GM12873 (cell line): ENCODE measurements around the gene NDUFS1.

Experiments
- CTCF ChIP-seq: IDR thresholded peaks from 2 replicates; pipeline ENCODE4 v1.5.1; 2012; ENCODE audit warnings: low read depth, mild to moderate bottlenecking, moderate library complexity, low read length, control low read depth; ENCODE audit not compliant: insufficient read depth; ENCODE audit errors: missing control alignments

Gene NDUFS1

DNA sequence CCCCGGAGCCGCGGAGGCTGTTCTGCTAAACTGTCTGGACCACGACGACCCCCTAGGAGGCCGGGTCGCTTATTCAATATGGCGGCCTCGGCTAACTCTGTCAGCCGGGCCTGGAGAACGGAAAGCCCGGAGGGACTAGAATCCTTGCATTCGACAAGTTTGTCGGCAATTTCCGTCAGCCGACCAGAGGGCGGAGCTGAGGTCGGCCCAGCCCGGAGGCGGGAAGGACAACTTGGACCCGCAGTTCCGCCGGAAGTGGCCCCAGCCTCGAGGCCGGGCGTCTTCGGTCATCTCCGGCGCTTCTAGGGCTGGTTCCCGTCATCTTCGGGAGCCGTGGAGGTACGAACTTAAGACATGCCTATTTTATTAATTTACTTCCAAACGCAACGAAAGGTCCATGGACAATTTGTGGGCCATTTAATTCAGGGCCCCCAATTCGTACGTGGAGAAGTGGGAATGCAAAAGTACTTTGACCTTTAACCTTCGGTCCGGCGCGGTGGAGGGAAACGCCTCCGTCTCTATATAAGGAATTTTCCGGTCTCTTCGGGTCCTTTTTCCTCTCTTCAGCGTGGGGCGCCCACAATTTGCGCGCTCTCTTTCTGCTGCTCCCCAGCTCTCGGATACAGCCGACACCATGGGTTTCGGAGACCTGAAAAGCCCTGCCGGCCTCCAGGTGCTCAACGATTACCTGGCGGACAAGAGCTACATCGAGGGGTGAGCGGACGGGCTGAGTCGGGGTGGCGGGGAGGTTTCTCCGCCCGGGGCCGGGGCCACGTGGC, at the start of gene NDUFS1, which contains the start of gene EEF1B2:
TSS of gene NDUFS1 (minus strand) at position 99 of the 779 bp plus-strand sequence. CDS start 5,766 bp downstream, outside the sequence.
TSS of gene EEF1B2 (plus strand) at position 550 of the 779 bp plus-strand sequence. CDS start at position 635, 85 bp downstream.
- TF ChIP-seq CTCF = no peak

GRCh38 chr2:206208900-206209299, 49.7 kb upstream of the NDUFS1 start:
- TF ChIP-seq CTCF = no peak

DNA sequence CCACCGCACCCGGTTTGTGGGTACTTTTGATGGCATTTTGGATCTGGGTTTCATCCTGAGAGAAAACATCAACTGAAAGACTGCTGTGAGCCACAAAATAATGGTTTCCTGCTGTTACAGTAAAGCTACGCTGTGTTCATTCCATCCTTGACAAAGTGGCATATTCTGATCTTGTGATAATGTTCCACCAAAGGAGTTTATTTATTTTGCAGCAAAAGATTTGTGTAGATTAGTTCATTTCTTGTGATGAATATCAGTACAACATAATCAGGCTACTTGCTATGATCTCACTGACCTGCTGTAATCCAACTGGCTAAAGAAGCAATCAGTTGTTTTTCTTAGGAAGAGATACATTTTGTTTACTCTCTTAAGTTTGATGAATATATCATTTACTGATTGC, 45.5 kb upstream of the NDUFS1 start:
- TF ChIP-seq CTCF = no peak

DNA sequence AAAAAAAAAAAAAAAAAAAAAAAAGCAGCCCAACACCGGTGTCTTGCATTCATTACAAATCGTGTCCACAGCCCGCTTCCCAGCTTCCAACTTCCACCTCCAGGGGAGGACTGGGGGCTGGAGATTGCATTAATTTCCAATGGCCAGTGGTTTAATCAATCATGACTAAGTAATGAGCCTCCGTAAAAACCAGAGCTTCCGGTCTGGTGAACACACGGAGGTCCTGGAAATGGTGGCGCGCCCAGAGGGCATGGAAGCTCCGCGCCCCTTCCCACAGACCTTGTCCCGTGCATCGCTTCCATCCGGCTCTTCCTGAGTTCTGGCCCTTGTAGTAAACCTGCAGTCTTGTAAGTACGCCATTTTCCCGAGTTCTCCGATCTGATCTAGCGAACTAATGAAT, 44.1 kb upstream of the NDUFS1 start:
- TF ChIP-seq CTCF = no peak

GRCh38 chr2:206202446-206202845, 43.2 kb upstream of the NDUFS1 start:
- no peak for TF ChIP-seq CTCF

DNA sequence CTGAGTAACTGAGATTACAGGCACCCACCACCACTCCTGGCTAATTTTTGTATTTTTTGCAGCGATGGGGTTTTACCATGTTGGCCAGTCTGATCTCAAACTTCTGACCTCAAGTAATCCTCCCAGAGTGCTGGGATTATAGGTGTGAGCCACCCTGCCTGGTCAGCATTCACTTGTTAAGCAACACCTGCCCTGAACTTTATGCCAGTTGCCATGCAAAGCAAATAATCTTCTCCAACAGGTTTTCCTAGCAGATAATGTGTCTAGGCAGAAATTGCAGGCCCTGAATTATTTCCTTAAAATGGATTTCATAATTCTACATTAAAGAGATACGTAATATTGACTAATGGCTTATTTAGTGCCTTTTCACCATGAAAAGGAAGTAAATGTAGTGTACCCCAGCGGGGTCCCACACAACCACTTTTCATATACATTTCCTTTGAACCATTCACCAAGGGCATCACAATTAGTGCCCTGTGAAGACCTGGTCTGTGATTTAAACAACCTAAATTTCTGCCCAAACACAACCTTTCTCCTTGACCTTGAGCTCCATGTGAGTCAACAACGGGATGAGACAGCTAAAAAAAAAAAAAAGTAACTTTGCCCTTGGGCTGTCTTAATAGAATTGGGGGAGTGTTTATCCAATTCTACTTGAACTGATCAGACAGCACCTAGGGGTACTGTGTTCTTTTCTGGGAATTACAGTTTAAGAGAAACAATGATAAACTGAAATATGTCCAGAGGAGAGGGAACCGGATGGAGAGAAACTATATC, 42.0 kb upstream of the NDUFS1 start:
- TF ChIP-seq CTCF = no peak

DNA sequence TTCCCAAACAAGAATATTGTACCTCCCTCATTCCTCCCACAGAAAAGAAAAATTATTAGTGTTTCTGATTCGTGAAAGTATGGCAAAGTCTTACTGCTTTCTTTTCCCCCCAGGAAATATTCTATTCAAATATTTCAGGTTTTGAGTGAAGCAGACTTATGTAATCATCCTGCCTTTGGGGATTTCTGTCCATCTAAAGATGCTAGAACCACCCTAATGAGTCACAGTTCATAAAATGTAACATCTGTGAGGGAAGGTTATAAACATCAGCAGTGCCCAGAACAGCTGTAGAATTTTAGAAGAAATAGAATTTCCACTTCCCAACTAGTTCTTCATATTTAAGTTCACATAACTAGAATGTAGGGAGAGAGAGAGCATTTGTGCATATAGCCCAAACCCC, 39.4 kb upstream of the NDUFS1 start:
- TF ChIP-seq CTCF = no peak
